GM19397 (cell line): ENCODE results near the gene VMP1.
A peak's percentile ranks its signal among the peaks of the same experiment; 100 is the strongest.
"Not testable (repeated sequence)": the region's sequence is repeated elsewhere in the genome, so short reads cannot be mapped to it uniquely, and the experiment has no call there.

Source experiments
- ATAC-seq: cut with Tn5 transposase; IDR thresholded peaks from one replicate; pipeline ENCODE4 v1.9.1; 2021; ENCODE audit warnings: mild to moderate bottlenecking, moderate library complexity; ENCODE audit not compliant: unreplicated experiment

VMP1 gene

DNA sequence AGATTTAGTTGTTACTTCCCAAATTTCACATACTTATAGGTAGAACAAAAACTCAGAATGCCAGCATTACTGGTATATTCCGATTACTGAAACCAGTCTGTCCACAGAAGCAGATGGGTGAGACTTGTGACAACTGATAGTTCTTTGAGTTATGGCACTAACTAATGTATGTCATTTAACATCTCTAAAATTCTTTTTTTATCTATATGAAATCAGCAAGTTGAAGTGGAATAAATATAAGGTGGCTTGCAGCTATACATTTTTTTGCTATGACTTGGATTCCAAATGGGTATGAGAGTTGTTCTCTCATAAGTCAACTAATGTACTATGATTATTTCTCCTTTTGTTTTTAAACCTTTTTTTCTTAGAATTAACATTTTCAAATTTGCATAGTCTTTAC is 69.1 kb downstream of the VMP1 start:
- no peak for ATAC-seq

DNA sequence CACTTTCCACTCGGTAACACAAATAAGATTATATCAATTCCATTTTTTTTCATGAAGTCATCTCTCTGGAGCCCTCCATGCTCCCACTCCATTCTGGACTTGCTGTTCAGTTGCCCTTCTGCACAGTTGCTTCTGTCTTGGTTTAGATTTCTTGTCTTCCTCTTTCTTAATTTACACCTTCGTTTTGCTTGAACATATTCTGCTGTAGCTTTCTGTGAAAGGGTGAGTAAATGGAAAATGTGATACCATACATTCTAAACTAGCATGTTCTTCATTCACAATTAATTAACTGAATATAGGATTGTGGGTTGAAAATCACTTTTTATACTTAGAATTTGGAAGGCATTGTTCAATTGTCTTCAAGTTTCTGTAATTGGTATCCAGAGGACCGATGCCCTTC is 69.6 kb downstream of the VMP1 start:
- no peak for ATAC-seq

DNA sequence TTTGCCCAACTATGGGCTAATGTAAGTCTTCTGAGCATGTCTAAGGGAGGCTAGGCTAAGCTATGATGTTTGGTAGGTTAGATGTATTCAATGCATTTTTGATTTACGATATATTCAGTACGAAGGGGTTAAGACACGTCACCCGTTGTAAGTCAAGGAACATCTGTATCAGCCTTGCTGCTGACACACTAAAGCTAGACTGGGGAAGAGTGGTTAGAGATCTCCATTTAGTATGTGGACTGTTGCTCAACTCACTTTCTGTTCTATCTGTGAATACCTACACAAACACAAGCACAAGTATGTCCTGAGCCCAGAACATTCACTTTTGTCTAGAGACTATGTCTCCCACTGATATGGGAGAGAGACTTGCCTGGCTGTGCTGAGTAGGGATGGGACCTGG is 71.5 kb downstream of the VMP1 start:
- ATAC-seq = no peak

DNA sequence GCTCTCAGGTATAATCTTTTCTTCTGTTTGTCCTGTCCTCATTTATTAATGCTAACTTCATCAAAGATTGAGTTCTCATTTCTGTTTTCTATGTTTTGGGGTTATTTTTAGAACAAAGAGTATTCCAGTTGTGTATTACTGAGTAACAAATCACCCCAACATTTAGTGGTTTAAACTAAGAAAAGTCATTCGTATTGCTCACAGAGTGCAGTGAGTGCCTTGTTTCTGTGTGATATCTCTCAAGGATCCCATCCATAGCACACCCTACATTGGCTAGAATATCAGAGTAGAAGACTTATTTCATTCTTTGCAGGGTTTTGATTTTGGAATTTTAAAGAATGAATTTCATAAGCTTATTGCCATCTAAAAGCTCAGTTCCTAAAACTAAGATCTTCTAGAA is 72.1 kb downstream of the VMP1 start:
- ATAC-seq = no peak

DNA sequence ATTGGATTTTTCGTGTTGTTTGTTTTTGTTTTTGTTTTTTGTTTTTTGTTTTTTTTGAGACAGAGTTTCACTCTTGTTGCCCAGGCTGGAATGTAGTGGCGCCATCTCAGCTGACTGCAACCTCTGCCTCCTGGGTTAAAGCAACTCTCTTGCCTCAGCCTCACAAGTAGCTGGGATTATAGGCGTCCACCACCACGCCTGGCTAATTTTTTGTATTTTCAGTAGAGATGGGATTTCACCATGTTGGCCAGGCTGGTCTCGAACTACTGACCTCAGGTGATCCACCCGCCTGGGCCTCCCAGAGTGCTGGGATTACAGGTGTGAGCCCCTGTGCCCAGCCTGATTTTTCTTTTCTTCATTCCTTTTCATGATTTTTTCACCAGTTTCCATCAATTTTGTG is 73.1 kb downstream of the VMP1 start:
- ATAC-seq = not testable (repeated sequence)

DNA sequence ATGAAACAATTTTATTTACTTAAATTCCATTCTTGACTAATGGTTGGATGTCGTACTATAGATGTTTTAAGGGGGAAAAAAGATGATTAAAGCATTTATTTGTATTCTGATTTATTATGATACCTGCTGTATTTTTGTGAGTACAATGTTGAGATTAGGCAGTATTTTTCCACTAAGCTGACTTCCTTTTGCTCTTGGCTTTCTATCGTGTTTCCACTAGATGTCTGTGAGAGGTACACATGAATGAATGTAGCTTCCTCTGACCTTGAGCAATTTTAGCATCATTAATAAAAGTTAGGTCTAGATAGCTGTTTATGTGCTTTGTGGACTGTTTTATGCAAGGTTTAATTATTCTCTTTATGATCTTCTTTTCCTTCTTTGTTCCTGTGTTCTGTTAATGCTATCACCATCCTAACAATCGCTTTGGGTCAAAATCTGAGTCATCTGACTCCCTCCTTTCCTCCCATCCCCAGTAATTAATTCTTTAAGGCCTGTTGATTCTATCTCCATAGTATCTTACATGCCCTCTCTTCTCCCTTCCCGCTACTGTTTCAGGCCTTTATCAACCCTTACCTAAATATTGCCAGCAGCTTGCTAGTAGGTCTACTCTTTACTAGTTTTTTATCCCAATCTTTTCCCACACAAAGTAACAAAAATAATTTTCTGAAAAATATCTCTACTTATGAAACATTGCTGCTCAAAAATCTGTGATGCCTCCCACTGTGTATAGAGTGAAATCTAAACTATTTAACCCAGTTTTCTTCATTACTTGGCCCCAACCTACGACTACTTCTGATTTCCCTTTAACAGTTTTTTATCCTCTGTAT is 76.0 kb downstream of the VMP1 start:
- ATAC-seq = no peak

DNA sequence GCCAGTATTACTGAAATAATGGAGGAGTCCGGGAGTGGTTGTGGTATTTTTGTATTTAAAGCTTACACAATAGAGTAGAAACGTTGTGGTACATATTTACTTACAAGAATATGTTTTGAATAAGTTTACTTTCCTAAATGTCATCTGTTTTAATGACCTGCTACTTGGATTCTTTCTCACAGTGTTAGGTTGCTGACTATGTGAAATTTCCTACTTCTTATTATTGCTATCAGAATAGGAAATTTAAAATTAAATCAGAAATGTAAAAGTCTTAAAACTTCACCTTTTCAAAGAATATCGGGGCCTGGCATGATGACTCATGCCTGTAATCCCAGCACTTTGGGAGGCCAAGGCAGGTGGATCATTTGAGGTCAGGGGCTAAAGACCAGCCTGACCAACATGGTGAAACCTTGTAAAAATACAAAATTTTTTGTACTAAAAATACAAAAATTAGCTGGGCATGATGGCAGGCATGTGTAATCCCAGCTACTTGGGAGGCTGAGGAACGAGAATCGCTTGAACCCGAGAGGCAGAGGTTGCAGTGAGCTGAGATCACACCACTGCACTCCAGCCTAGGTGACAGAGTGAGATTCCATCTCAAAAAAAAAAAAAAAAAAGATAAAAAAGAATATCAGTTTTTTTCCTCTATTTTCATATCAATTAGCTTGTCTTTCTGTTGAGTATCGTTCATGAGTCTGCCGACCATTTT is 77.8 kb downstream of the VMP1 start:
- no peak for ATAC-seq

DNA sequence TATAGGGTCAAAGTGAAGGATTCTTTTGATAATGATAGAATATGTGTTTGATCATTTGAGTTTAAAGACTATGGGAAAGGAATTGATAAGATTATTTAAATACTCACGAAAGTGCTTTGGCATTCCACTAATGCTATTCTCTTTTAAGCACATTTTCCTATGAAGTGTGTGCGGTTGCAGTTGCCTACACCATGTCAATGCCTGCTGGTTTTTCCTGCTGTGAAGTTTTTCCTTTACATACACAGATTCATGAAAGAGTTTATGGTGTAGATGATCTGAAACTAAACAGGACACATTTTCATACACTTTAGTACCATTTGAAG is 78.7 kb downstream of the VMP1 start:
- no peak for ATAC-seq

DNA sequence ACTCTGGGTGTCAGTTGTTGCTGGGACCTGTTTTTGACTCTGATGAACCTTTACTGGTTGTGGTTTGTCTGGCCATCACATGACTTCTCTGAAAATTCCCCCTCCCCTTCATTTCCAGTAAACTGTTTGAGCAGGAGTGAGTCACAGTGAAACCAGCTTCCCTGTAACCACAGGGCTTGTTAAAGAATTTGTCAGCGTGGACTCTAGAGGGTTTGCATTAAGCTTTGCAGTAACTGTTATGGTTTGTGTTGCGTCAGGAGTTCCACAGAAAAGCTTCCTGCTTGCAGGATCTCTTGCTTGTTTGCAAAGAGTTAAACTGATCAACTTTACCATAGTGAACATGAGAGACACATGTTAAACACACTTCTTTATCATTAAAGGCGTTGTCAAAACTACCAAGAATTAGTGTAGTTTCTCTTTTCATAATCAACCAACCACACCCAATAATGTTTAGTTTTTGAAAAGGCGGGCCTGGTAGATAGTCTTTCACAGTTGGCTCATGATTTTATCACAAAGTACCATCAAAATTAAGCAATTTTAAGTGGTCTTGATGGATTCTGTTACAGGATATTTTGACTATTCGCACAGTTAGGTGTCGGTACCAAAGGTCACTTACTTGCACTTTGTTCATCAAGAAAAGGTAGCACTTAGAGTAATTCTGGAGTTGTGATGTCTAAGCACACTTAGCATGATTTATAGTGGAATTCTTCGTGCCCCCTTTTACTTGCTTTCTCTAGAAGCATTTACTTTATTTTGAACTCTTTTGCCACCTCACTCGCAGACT is 79.3 kb downstream of the VMP1 start:
- peak; percentile 85 for ATAC-seq

DNA sequence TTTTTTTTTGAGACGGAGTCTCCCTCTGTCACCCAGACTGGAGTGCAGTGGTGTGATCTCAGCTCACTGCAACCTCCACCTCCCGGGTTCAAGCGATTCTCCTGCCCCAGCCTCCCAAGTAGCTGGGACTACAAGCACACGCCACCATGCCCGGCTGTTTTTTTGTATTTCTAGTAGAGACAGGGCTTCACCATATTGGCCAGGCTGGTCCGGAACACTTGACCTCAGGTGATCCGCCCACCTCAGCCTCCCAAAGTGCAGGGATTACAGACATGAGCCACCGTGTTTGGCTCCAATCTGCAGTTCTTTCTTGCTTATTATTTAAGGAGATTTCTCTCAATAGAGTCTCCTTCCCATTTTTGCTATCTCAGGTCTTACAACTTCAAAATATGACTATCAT is 82.4 kb downstream of the VMP1 start:
- ATAC-seq = not testable (repeated sequence)

DNA sequence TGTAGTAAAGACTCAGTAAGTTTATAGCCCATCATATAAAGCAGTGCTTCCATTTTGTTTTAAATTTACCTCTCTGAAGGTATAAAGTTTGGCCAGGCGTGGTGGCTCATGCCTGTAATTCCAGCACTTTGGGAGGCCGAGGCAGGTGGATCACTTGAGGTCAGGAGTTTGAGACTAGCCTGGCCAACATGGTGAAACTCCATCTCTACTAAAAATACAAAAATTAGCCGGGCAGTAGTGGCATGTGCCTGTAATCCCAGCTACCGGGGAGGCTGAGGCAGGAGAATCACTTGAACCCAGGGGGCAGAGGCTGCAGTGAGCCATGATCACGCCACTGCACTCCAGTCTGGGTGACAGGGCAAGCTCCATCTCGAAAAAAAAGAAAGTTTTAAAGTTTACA is 83.0 kb downstream of the VMP1 start:
- not testable (repeated sequence) for ATAC-seq

DNA sequence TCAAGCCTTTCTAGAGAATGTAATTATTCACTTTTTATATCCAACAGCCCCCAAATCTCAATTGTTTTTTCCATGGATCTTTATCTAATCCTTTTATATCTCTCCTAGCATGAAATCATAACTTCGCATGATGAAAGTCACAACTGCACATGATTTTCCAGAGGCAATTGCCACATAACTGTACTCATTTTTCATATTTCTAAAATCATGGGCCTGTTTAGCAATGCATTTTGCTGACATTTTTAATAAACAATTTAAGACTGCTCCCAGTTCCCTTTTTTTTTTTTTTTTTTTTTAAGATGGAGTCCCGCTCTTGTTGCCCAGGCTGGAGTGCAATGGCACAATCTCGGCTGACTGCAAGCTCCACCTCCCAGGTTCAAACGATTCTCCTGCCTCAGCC is 83.5 kb downstream of the VMP1 start:
- no peak for ATAC-seq

DNA sequence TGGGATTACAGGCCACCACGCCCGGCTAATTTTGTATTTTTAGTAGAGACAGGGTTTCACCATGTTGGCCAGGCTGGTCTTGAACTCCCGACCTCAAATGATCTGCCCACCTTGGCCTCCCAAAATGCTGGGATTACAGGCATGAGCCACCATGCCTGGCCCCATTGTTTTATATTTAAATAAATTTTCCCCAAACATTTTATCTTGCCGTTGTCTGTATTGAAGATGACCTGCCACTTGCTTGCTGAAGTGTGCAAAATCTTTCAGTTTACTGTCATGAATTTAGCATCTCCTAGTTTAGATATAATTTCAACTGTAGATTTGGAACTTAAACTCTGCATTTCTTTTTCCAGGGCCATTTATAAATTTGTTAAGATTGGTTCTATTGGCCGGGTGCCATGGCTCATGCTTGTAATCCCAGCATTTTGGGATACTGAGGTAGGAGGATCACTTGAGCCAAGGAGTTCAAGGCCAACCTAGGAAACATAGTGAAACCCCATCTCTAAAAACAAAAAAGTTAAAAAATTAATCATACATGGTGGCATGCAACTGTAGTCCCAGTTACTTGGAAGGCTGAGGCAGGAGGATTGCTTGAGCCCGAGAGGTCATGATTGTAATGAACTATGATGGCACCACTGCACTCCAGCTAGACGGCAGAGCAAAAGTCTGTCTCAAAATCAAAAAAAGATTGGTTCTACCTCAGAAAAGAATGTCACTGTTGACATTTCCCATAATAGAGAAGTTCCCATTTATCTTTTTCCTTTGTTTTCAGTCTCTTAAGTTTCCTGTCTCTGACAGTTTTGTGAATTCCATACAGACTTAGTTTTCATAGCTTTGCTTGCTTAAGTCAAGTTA is 84.4 kb downstream of the VMP1 start:
- ATAC-seq = no peak

DNA sequence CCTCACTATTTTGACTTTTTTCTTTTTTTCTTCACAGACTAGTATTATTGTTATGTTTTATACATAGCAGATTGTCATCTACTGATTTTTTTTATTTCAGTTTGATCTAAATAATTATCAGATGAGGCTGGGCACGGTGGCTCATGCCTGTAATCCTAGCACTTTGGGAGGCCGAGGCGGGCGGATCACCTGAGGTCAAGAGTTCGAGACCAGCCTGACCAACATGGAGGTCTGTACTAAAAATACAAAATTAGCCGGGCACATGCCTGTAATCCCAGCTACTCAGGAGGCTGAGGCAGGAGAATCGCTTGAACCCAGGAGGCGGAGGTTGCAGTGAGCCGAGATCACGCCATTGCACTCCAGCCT is 85.0 kb downstream of the VMP1 start:
- not testable (repeated sequence) for ATAC-seq

DNA sequence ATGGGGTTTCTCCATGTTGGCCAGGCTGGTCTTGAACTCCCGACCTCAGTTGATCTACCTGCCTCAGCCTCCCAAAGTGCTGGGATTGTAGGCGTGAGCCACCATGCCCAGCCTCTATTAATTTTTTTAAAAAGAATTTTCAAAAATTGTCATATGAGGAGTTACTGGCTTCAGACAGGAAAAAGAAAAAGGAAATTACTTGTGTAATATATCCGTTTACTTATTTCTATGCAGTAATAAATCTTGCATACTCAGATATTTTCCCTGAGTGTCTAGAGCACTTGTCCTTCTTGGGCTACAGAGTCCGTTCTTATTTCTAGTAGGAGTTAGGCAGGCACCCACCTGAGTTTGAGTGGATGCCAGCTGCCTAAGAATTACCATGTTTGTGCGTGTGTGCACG is 85.8 kb downstream of the VMP1 start:
- ATAC-seq = no peak

DNA sequence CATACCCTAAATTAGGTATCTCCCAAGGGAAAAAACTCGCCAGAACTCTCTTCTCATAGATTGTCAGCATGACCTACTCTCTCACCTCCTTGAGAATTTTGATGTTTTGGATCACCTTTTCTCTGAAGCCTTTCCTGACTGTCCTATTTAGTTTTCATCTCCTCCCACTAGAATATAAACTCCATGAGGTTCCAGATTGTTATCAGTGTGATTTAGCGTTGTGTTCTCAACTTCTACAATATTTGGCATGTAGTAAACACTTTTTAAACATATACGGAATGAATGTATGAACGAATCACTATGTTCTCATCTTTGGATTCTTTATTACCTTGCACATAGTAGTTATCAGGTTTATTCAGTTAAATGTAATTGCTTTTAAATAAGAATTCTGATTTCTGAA is 88.7 kb downstream of the VMP1 start:
- no peak for ATAC-seq

DNA sequence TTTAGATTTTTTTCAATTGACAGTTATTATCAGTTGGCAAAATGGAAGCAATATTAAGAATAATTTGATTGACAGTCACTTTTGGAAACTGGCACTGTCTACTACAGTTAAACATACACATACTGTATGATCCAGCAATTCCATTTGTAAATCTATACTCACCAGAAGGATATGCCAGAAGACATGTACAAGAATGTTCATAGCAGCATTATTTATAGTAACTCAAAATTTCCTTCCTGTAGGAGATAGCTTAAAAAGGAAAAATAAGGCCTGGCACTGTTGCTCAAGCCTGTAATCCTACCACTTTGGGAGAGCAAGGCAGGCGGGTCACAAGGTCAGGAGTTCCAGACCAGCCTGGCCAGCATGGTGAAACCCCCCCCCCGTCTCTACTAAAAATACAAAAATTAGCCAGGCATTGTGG is 89.3 kb downstream of the VMP1 start:
- ATAC-seq = no peak

DNA sequence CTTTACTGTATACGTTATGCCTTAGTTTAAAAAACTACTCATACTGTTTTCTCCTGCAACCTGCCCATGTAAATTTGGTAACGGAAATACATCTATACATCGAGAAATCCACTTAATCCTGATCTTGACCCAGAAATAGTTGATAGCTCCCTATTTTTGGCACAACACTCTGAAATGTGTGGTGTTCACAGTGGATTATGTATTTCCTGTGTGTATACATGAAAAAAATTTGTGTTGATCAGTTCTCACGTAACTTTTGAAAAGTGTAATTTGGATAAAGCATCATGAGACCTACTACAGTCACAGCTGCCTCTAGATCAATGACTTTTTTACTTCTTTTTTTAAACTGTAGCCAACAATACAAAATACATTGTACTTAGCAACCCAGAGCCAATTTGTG is 90.7 kb downstream of the VMP1 start:
- no peak for ATAC-seq

DNA sequence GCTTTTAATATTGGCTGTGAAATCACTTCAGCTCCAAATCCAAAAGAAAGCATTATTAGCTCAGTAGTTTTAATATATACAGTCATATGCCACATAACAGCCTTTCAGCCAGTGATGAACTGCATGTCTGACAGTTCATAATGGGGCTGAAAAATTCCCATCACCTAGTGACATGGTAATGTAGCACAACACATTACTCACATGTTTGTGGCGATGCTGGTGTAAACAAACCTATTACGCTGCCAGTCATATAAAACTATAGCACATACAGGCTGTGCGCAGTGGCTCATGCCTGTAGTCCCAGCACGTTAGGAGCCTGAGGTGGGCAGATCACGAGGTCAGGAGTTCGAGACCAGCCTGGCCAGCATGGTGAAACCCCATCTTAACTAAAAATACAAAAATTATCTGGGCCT is 93.1 kb downstream of the VMP1 start:
- no peak for ATAC-seq

DNA sequence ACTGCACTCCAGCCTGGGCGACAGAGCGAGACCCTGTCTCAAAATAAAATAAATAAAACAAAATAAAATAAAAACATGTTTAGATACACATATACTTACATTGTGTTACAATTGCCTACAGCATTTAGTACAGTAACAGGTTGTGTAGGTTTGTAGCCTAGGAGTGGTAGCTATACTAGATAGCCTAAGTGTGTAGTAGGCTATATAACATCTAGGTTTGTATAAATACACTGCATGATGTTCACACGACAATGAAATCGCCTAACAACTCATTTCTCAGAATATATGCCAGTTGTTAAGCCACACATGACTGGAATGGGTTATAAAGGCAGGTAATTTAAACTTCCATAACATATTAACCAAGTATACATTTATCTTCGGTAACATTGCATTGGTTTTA is 94.7 kb downstream of the VMP1 start:
- no peak for ATAC-seq

DNA sequence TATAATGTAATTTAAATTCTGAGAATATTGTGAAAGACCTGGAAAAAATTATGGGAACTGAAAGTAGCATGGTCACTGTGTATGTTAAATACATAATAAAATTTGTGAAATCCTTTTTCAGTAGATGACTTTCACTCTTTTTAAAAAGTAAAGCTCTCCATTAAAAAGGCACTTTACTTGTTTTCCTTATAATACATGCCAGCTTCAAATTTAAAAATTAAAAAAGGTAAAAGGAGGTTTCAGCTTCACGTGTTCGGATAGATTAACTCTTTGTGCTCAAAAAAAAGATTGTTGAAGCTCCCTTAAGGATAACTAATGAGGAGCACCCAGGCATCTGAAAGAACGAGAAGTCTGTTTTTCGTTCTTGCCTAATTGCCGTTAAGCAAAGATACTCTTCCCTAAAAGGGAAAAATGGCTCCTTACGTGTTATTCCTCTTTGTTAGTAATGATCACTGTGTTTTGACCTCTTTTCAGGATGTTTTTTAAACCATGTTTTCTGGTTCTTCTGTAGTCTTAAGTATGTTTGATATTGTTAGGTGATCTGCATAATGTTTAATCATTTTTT is 97.5 kb downstream of the VMP1 start:
- ATAC-seq = no peak
